Activated B cell treated with CpG ODN at 0.5 μM for 24 hours (primary cell): ENCODE measurements around the gene CDK15. TPM values are rescaled to one million over a fixed set of nuclear protein-coding genes. Genes with fewer than 3 reads are reported as not detected.

Experiments used
- ATAC-seq: fragments of 200-7000 bp; cut with Tn5 transposase; one replicate; pipeline ENCODE4 v1.10.0; 2021; ENCODE audit warnings: low read depth, mild to moderate bottlenecking, moderate library complexity
- CTCF ChIA-PET: fragments of 350-600 bp; sonication (Branson Sonifier 250); formaldehyde crosslinking; loops from one replicate; lab custom pipeline; 2021; ENCODE audit warnings: antibody characterized with exemption; lab: Charles Lee
- POLR2A ChIA-PET: fragments of 350-600 bp; sonication (Branson Sonifier 250); formaldehyde crosslinking; loops from one replicate; lab custom pipeline; 2021; ENCODE audit warnings: antibody characterized with exemption; lab: Charles Lee
- DNase-seq: peaks from one replicate; pipeline ENCODE4 v3.0.0; 2022
- H3K27ac Mint-ChIP-seq: one replicate; pipeline ENCODE4 v1.8.0; 2020; ENCODE audit warnings: mixed read lengths
- H3K27me3 Mint-ChIP-seq: one replicate; pipeline ENCODE4 v1.8.0; 2021; ENCODE audit warnings: mixed read lengths
- H3K36me3 Mint-ChIP-seq: one replicate; pipeline ENCODE4 v1.8.0; 2021; ENCODE audit warnings: low read depth, mixed read lengths
- H3K4me1 Mint-ChIP-seq: one replicate; pipeline ENCODE4 v1.8.0; 2021; ENCODE audit warnings: mixed read lengths
- H3K4me3 Mint-ChIP-seq: one replicate; pipeline ENCODE4 v1.8.0; 2020; ENCODE audit warnings: mild to moderate bottlenecking, mixed read lengths
- H3K9me3 Mint-ChIP-seq: one replicate; pipeline ENCODE4 v1.8.0; 2020; ENCODE audit warnings: mixed read lengths
- CTCF ChIP-seq: fragments of 200-600 bp; IDR thresholded peaks from one replicate; pipeline ENCODE4 v1.8.0; 2022; ENCODE audit warnings: antibody characterized with exemption, mild to moderate bottlenecking
- intact Hi-C: fragments of 100-400 bp; cut with micrococcal nuclease; formaldehyde crosslinking; loops from one replicate; pipeline ENCODE4 v1.15.1; 2024
- total RNA-seq: library from RNA; stranded (reverse); gene quantifications from 2 replicates; pipeline ENCODE4 v1.2.3, GENCODE V29; 2022

Gene CDK15
- total RNA-seq, 1 donor from 2014 or later: not detected

GRCh38 chr2:201926067-201926466, 119.7 kb downstream of the CDK15 start:
- DNase-seq: no peak
- Mint-ChIP-seq H3K27ac (no peak overlapping the region), H3K4me1 (no peaks in the 10 kb centered on the region), H3K4me3 (no peak overlapping the region), H3K27me3 (peaks cover 27% of the 10 kb centered on the region), H3K9me3 (no peaks in the 10 kb centered on the region), H3K36me3 (no peaks in the 10 kb centered on the region)
- POLR2A ChIA-PET: no interaction called here
- CTCF ChIA-PET: no interaction called here
- intact Hi-C loops: no loop called here
- no peak for ATAC-seq
- TF ChIP-seq CTCF: no peak

- H3K9me3 Mint-ChIP-seq: no peaks in the 10 kb centered on the region
- H3K27me3 Mint-ChIP-seq: peaks cover 26% of the 10 kb centered on the region
- no peak overlapping the region for H3K27ac Mint-ChIP-seq
- DNase-seq (no peak), ATAC-seq (no peak)
- ChIA-PET POLR2A (no interaction called here), CTCF (no interaction called here)
- TF ChIP-seq CTCF: no peak
- no peaks in the 10 kb centered on the region for H3K4me1 Mint-ChIP-seq
- no peaks in the 10 kb centered on the region for H3K36me3 Mint-ChIP-seq
- intact Hi-C loops: no loop called here
- no peak overlapping the region for H3K4me3 Mint-ChIP-seq
Measured at GRCh38 chr2:201928363-201928762, 122.0 kb downstream of the CDK15 start.

- POLR2A ChIA-PET: no interaction called here
- no peak for TF ChIP-seq CTCF
- no peak overlapping the region for H3K4me3 Mint-ChIP-seq
- ATAC-seq: no peak
- peaks cover 22% of the 10 kb centered on the region for H3K27me3 Mint-ChIP-seq
- DNase-seq: no peak
- intact Hi-C loops: no loop called here
- no peaks in the 10 kb centered on the region for H3K36me3 Mint-ChIP-seq
- H3K4me1 Mint-ChIP-seq: no peaks in the 10 kb centered on the region
- no peak overlapping the region for H3K27ac Mint-ChIP-seq
- CTCF ChIA-PET: no interaction called here
- H3K9me3 Mint-ChIP-seq: peaks cover under 1% of the 10 kb centered on the region
Measured at GRCh38 chr2:201929281-201930026, 123.1 kb downstream of the CDK15 start.

GRCh38 chr2:201930043-201930442, 123.7 kb downstream of the CDK15 start:
- H3K9me3 Mint-ChIP-seq: peaks cover 5% of the 10 kb centered on the region
- peaks cover 17% of the 10 kb centered on the region for H3K27me3 Mint-ChIP-seq
- ChIA-PET POLR2A (no interaction called here), CTCF (no interaction called here)
- no peak for ATAC-seq
- H3K36me3 Mint-ChIP-seq: no peaks in the 10 kb centered on the region
- H3K4me3 Mint-ChIP-seq: no peak overlapping the region
- TF ChIP-seq CTCF: no peak
- DNase-seq: no peak
- no peaks in the 10 kb centered on the region for H3K4me1 Mint-ChIP-seq
- no peak overlapping the region for H3K27ac Mint-ChIP-seq
- intact Hi-C loops: no loop called here

GRCh38 chr2:201930831-201931230, 124.5 kb downstream of the CDK15 start:
- H3K9me3 Mint-ChIP-seq: peaks cover 5% of the 10 kb centered on the region
- H3K27me3 Mint-ChIP-seq: peaks cover 14% of the 10 kb centered on the region
- TF ChIP-seq CTCF: no peak
- no peak overlapping the region for H3K4me3 Mint-ChIP-seq
- H3K36me3 Mint-ChIP-seq: no peaks in the 10 kb centered on the region
- no peaks in the 10 kb centered on the region for H3K4me1 Mint-ChIP-seq
- intact Hi-C loops: no loop called here
- DNase-seq (no peak), ATAC-seq (no peak)
- ChIA-PET POLR2A (no interaction called here), CTCF (no interaction called here)
- no peak overlapping the region for H3K27ac Mint-ChIP-seq
